NCI-H526 (cell line): ENCODE measurements around the gene PDE10A.

Source experiments
- DNase-seq, 2 experiments: peaks; one replicate each; lab custom pipeline; 2025; lab: John Stamatoyannopoulos, UW

The PDE10A gene

GRCh38 chr6:165389534-165389933, 273.5 kb downstream of the PDE10A start:
- no peak for DNase-seq

GRCh38 chr6:165383323-165383722, 279.7 kb downstream of the PDE10A start:
- no peak for DNase-seq

GRCh38 chr6:165376100-165376499, 286.9 kb downstream of the PDE10A start:
- DNase-seq = no peak

- no peak for DNase-seq
Measured at GRCh38 chr6:165365371-165365770, 297.7 kb downstream of the PDE10A start.

GRCh38 chr6:165345700-165346099, 317.3 kb downstream of the PDE10A start:
- no peak for DNase-seq

- no peak for DNase-seq
Measured at GRCh38 chr6:165340532-165340931, 322.5 kb downstream of the PDE10A start.

- no peak for DNase-seq
Measured at GRCh38 chr6:165325609-165326008, 337.4 kb downstream of the PDE10A start.

GRCh38 chr6:165321555-165322145, 341.4 kb downstream of the PDE10A start:
- no peak for DNase-seq

- no peak for DNase-seq
Measured at GRCh38 chr6:165321150-165321549, 341.9 kb downstream of the PDE10A start.

GRCh38 chr6:165317723-165318122, 345.3 kb downstream of the PDE10A start:
- no peak for DNase-seq

GRCh38 chr6:165308926-165309731, 353.9 kb downstream of the PDE10A start, which contains the start of gene C6orf118:
C6orf118 (minus strand) TSS chr6:165309605; CDS start chr6:165309586, 19 bp downstream.
- DNase-seq = peak in 1 of 2 experiments; percentile 36

GRCh38 chr6:165306955-165307354, 356.1 kb downstream of the PDE10A start:
- DNase-seq = no peak

GRCh38 chr6:165301372-165302246, 361.4 kb downstream of the PDE10A start:
- no peak for DNase-seq

- DNase-seq = no peak
Measured at GRCh38 chr6:165300422-165300936, 362.6 kb downstream of the PDE10A start.

GRCh38 chr6:165298875-165299274, 364.2 kb downstream of the PDE10A start:
- no peak for DNase-seq

- DNase-seq = no peak
Measured at GRCh38 chr6:165298402-165298801, 364.6 kb downstream of the PDE10A start.

- DNase-seq = no peak
Measured at GRCh38 chr6:165292657-165293056, 370.4 kb downstream of the PDE10A start.
